AG10803 (cell line): ENCODE data around the gene MRFAP1L1.
"Not testable (repeated sequence)": the region's sequence is repeated elsewhere in the genome, so short reads cannot be mapped to it uniquely, and the experiment has no call there.

Source experiments
- DNase-seq: peaks from one replicate; pipeline ENCODE4 v3.0.0; 2010; ENCODE audit warnings: low read depth
- H3K4me3 ChIP-seq: 2 replicates; pipeline ENCODE4 v1.5.1; 2011; ENCODE audit warnings: mild to moderate bottlenecking, low read length, control low read depth
- TF ChIP-seq, protein P1 (sequence below): conservative IDR thresholded peaks from 2 replicates; pipeline ENCODE4 v1.5.1; 2011; ENCODE audit warnings: mild to moderate bottlenecking, low read length, control low read depth, inconsistent platforms

MRFAP1L1 gene

DNA sequence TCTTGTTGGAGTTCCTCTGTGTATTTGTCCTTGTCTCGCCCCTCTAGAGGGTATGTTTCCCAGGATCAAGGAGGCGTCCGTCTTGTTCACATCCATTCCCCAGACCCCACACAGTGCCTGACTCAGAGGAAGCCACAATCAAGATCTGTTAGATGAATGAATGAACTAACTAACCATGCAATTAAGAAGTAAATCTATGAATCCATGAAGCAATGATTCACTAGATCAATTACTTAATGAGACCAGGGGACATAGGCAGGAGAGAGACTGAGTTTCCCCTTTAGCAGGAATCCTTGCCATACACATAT, 18.2 kb upstream of the MRFAP1L1 start:
- TF ChIP-seq, protein P1, sequence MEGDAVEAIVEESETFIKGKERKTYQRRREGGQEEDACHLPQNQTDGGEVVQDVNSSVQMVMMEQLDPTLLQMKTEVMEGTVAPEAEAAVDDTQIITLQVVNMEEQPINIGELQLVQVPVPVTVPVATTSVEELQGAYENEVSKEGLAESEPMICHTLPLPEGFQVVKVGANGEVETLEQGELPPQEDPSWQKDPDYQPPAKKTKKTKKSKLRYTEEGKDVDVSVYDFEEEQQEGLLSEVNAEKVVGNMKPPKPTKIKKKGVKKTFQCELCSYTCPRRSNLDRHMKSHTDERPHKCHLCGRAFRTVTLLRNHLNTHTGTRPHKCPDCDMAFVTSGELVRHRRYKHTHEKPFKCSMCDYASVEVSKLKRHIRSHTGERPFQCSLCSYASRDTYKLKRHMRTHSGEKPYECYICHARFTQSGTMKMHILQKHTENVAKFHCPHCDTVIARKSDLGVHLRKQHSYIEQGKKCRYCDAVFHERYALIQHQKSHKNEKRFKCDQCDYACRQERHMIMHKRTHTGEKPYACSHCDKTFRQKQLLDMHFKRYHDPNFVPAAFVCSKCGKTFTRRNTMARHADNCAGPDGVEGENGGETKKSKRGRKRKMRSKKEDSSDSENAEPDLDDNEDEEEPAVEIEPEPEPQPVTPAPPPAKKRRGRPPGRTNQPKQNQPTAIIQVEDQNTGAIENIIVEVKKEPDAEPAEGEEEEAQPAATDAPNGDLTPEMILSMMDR, result no peak
- no peak overlapping the region for H3K4me3 ChIP-seq
- no peak for DNase-seq

DNA sequence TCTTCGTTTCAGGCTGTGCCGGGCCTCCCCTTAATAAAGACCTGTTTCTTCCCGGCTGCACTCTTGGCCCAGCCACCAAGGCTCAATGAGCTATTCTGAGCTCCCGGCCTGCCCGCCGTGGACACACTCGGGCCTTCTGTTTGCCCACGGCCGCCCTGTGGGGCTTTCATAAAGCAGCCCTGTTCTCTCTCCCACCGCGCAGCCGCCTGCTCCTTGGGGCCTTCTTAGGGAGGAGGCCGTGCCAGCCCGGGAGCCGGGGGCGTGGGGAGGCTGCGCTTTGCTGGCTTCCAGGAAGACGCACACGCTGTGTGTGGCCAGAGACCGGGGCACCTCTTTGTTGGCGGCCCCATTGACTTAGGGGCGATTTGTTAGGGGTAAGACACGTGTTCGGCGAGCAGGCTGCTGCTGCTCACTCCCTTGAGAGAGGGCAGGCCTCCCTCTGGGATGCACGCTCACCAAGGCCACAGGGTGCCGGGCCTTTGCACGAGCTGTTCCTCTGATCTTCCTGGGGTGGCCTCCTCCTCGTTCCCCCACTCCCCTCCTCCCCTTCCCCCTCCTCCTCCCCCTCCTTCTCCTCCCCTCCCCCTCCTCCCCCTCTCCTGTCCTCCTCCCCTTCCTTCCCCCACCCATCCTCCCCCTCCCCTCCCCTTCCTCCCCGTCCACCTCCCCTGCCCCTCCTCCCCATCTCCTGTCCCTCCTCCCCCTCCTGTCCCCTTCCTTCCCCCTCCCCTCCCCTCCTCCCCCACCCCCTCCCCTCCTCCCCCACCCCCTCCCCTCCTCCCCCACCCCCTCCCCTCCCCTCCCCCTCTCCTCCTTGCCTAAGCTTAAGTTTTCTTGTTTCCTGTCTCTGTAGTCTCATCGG, 17.6 kb upstream of the MRFAP1L1 start:
- DNase-seq, result peak; percentile 62
- H3K4me3 ChIP-seq, result no peak overlapping the region
- TF ChIP-seq, protein P1, result no peak

DNA sequence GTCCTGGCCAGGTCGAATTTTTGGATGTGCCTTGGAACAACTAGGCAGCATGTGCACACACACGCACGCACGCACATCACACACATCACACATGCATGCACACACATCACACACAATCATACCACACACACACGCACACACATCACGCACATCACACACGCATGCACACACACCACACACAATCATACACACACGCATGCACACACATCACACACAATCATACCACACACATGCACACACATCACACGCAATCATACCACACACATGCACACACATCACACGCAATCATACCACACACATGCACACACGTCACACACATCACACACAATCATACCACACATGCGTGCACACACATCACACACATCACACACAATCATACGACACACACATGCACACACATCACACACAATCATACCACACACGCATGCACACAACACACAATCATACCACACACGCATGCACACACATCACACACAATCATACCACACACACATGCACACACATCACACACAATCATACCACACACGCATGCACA, 15.8 kb upstream of the MRFAP1L1 start:
- DNase-seq, H3K4me3 ChIP-seq: not testable (repeated sequence)

DNA sequence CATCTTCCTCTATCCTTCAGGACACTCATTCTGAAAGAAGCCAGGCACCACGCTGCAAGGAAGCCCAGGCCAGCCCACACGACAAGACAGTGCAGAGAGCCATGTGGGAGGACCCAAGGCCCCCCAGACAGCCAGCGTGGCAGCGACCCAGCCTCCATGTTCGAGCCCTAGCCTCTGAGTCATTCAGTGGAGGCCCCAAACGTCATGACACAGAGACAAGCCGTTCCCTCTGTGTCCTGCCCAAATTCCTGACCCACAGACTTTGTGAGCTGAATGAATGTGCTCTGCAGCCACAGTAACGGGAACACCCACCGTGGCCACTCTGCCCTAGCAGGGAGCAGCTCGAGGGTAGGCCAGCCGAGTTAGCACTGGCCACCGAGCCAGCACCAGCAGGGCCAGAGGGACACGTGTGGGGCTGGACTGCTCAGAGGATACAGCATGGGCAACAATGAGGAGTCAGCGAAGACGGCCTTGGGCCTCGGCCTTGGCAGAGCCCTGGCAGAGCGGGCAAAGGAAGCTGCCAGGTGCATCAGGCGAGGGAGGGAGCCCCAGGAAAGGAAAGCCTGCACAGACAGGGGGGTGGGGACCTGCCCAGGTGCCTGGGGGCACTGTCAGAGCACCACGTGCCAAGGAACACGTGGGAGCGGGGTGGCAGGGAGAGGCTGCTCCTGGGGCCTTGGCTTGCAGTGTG, 14.9 kb upstream of the MRFAP1L1 start:
- DNase-seq, result peak; percentile 27
- no peak overlapping the region for H3K4me3 ChIP-seq
- TF ChIP-seq, protein P1, result no peak

DNA sequence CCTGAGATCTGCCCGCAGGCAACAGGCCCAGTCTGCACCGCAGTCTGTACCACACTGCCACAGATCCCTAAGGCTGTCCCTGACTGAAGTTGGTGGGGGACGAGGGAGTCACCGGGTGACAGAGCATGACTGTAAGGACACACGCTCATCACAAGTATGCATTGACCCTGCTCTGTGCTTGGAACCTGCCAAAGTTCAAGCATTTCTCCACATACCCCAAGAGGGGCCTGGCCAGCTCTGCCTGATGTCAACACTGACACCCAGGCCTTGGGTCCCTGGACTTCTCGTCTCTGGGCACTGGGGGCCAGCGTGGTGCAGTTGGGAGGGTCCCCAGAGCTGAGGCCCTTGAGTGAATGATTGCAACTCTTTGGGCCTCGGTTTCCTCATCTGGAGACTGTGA, 14.2 kb upstream of the MRFAP1L1 start:
- no peak overlapping the region for H3K4me3 ChIP-seq
- TF ChIP-seq, protein P1, result no peak
- DNase-seq, result no peak

DNA sequence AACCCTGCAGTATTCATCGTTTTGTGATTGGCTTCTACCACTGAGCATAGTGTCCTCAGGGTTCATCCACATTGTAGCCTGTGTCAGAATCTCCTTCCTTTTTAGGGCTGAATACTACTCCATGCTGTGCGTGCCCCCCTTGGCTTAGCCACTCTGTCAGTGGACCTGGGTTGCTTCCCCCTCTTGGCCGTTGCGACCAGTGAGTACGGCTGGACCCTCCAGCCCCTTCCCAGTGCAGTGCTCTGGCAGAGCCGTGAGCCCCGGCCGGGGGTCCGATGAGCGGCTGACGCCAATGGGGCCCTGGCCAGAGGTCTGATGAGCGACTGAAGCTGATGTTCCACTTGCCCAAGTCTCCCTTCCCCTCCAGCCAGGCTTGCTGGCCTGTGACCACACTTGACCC, 13.2 kb upstream of the MRFAP1L1 start:
- TF ChIP-seq, protein P1, result no peak
- H3K4me3 ChIP-seq, result no peak overlapping the region
- DNase-seq, result no peak

DNA sequence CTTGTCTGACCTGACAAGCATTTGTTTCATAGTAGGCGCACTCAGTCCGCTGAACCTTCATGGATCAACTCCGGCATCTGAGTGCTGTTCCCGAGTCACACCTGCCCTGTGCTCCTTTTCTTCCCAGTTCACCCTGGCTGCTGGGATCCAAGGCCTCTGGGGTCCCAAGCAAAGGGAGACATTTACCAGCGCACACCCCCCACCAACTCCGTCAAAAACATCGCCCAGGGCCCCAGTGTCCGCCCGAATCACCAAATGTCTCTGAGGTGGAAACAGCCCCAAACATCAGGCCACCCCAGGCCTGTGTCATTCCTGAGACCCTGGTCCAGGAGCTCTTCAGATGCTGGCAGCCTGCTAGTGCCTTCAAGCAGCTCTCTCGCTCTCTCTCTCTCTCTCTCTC, 11.5 kb upstream of the MRFAP1L1 start:
- DNase-seq, result no peak
- H3K4me3 ChIP-seq, result no peak overlapping the region
- TF ChIP-seq, protein P1, result no peak
